Common myeloid progenitor, CD34-positive (primary cell): ENCODE results near the gene MUL1.

Experiments
- CTCF ChIA-PET: fragments of 350-600 bp; sonication (Branson Sonifier 250); formaldehyde crosslinking; loops from one replicate; lab custom pipeline; 2021; ENCODE audit warnings: antibody characterized with exemption; lab: Charles Lee
- POLR2A ChIA-PET: fragments of 350-600 bp; sonication (Branson Sonifier 250); formaldehyde crosslinking; loops from one replicate; lab custom pipeline; 2021; ENCODE audit warnings: antibody characterized with exemption; lab: Charles Lee
- DNase-seq, 3 donors: peaks; one replicate each; pipeline versions ENCODE4 v3.0.0 to v3.0.0-alpha.2; 2013
- H3K27ac ChIP-seq, 2 experiments: 1 replicate in 1 of 2; 2 replicates in 1 of 2; pipeline ENCODE4 v1.7.0; 2013; ENCODE audit warnings: inconsistent platforms in 2 of 2, low read length in 2 of 2, mild to moderate bottlenecking in 2 of 2, low read depth in 1 of 2, moderate library complexity in 1 of 2; ENCODE audit not compliant: severe bottlenecking in 2 of 2, insufficient read depth in 1 of 2, poor library complexity in 1 of 2
- H3K27me3 ChIP-seq, 5 experiments: replicated peaks in 2 of 5; 1 replicate in 3 of 5; 2 replicates in 2 of 5; pipeline versions ENCODE4 v1.6.1 to v1.7.0; 2013; ENCODE audit warnings: low read length in 4 of 5, mild to moderate bottlenecking in 2 of 5, moderate library complexity in 2 of 5, inconsistent platforms in 1 of 5; ENCODE audit not compliant: insufficient read depth in 5 of 5, control insufficient read depth in 4 of 5
- H3K36me3 ChIP-seq, 4 experiments: 1 replicate in 2 of 4; 2 replicates in 2 of 4; pipeline versions ENCODE4 v1.6.1 to v1.7.0; 2013; ENCODE audit warnings: low read length in 3 of 4, control low read depth in 1 of 4, mild to moderate bottlenecking in 1 of 4; ENCODE audit not compliant: control insufficient read depth in 4 of 4, insufficient read depth in 4 of 4
- H3K4me1 ChIP-seq, 4 experiments: 1 replicate in 3 of 4; 2 replicates in 1 of 4; pipeline versions ENCODE4 v1.6.1 to v1.7.1; 2013; ENCODE audit warnings: low read length in 3 of 4, mild to moderate bottlenecking in 3 of 4, control low read depth in 1 of 4, inconsistent platforms in 1 of 4, moderate library complexity in 1 of 4; ENCODE audit not compliant: control insufficient read depth in 4 of 4, insufficient read depth in 4 of 4; ENCODE audit errors: control extremely low read depth in 1 of 4
- H3K4me3 ChIP-seq, 7 experiments: 1 replicate in 4 of 7; 2 replicates in 3 of 7; pipeline versions ENCODE4 v1.5.1 to v1.7.0; 2013; ENCODE audit warnings: mild to moderate bottlenecking in 7 of 7, low read length in 6 of 7, moderate library complexity in 6 of 7, inconsistent platforms in 2 of 7, low read depth in 2 of 7, control low read depth in 1 of 7; ENCODE audit not compliant: insufficient read depth in 4 of 7, control insufficient read depth in 1 of 7; ENCODE audit errors: extremely low read depth in 1 of 7
- H3K9me3 ChIP-seq, 5 experiments: 1 replicate in 4 of 5; 2 replicates in 1 of 5; pipeline versions ENCODE4 v1.6.1 to v1.7.1; 2013; ENCODE audit warnings: low read length in 4 of 5, mild to moderate bottlenecking in 2 of 5, inconsistent platforms in 1 of 5, low read depth in 1 of 5, moderate library complexity in 1 of 5; ENCODE audit not compliant: control insufficient read depth in 4 of 5, insufficient read depth in 2 of 5; ENCODE audit errors: control extremely low read depth in 1 of 5
- WGBS: methylation state at CpG from one replicate; pipeline ENCODE4 v1.1.5; 2013; ENCODE audit not compliant: insufficient coverage; 5-methylcytosine and 5-hydroxymethylcytosine counted together

The MUL1 gene

GRCh38 chr1:20493839-20494608 is 13.9 kb downstream of the MUL1 start:
- peak; percentile 78 to 88 (median 85) for DNase-seq
- WGBS, result 2% methylated on average over 9 of the region's 16 CpGs
- Histone ChIP-seq H3K4me3 (no peak overlapping the region), H3K4me1 (peaks cover 0 to 5% (median 4%) of the 10 kb centered on the region in 4 experiments), H3K27me3 (peaks cover 6 to 43% (median 12%) of the 10 kb centered on the region in 5 experiments), H3K36me3 (peaks cover 3 to 13% (median 8%) of the 10 kb centered on the region in 4 experiments), H3K9me3 (no peaks in the 10 kb centered on the region), H3K27ac (no peak overlapping the region)
- CTCF ChIA-PET, result interaction anchor here (1.0 to 2.3 kb wide), 11 partner anchors 9 to 573 kb away, joined by 3 to 8 read pairs (median 3); no protein-coding TSS in a partner anchor
- POLR2A ChIA-PET, result interaction anchor here (0.6 to 0.9 kb wide), 3 partner anchors 9 to 235 kb away, joined by 3 to 6 read pairs (median 3); partner anchors contain the start of gene MUL1

DNA sequence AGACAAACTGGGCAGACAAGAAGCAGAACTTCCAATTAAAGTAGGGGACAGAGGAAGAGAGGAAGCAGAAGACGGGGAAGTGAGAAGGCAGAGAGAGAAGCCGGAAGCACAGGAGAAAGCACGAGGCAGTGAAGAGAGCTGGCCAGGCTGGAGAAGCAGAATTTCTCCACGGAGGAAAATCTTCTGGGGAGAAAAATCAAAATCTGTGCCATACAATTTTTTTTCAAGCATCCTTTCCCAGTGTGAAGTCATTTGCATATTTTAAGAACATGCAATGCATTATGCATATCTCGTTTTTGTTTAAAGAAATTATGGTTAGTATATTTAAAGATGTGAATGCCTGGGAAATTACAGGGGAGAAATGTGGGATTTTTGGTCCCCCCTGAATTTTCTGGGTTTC is 14.6 kb downstream of the MUL1 start:
- ChIA-PET CTCF (interaction anchor here (1.0 to 2.3 kb wide), 8 partner anchors 9 to 573 kb away, joined by 3 to 8 read pairs (median 4); no protein-coding TSS in a partner anchor), POLR2A (interaction anchor here (0.6 to 0.9 kb wide), 2 partner anchors 9 to 234 kb away, joined by 3 to 6 read pairs; no protein-coding TSS in a partner anchor)
- Histone ChIP-seq H3K27ac (no peak overlapping the region), H3K4me1 (peaks cover 0 to 5% (median 4%) of the 10 kb centered on the region in 4 experiments), H3K9me3 (no peaks in the 10 kb centered on the region), H3K4me3 (no peak overlapping the region), H3K27me3 (peaks cover 6 to 51% (median 18%) of the 10 kb centered on the region in 5 experiments), H3K36me3 (peaks cover 0 to 7% (median 2%) of the 10 kb centered on the region in 4 experiments)
- DNase-seq, result no peak
- WGBS, result 14% methylated on average over 2 of the region's 5 CpGs

- H3K4me3 ChIP-seq, result no peak overlapping the region
- peaks cover 0 to 5% (median 4%) of the 10 kb centered on the region in 4 experiments for H3K4me1 ChIP-seq
- H3K9me3 ChIP-seq, result no peaks in the 10 kb centered on the region
- 63% methylated on average over 6 of the region's 7 CpGs for WGBS
- peaks cover 0 to 2% (median 0%) of the 10 kb centered on the region in 4 experiments for H3K36me3 ChIP-seq
- no peak overlapping the region for H3K27ac ChIP-seq
- ChIA-PET POLR2A (no interaction called here), CTCF (interaction anchor here (0.6 to 1.3 kb wide), 4 partner anchors 8 to 575 kb away, joined by 3 to 5 read pairs (median 3); no protein-coding TSS in a partner anchor)
- DNase-seq, result no peak
- peaks cover 6 to 56% (median 22%) of the 10 kb centered on the region in 5 experiments for H3K27me3 ChIP-seq
Observed at GRCh38 chr1:20492751-20493150, 15.2 kb downstream of the MUL1 start.

- WGBS, result 79% methylated on average over 7 of the region's 7 CpGs
- POLR2A ChIA-PET, result no interaction called here
- CTCF ChIA-PET, result interaction anchor here (0.9 kb wide), 1 partner anchor 115 kb away, joined by 3 read pairs; no protein-coding TSS in a partner anchor
Observed at GRCh38 chr1:20491866-20492265, 16.1 kb downstream of the MUL1 start.

DNA sequence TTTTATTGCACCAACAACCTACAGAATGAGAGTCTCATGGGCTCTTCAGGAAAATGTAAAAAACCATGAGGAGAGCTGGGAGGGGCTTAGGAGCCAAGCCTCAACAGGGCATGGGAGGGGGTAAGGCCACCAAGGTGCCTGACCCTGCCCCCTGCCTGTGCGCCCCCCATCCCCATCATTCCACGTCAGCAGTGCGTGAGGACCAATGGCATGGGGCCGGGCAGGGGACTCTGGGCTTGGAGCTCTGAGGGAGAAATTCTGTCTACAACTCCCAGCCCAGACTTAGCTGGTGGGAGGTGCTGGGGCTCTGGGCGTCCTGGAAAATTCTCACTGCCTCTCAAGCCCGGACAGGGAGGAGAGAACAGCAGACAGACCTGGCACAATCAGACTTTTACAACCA is 16.8 kb downstream of the MUL1 start:
- Histone ChIP-seq H3K4me1 (peaks cover 0 to 12% (median 8%) of the 10 kb centered on the region in 4 experiments), H3K27ac (no peak overlapping the region), H3K27me3 (peaks cover 6 to 72% (median 32%) of the 10 kb centered on the region in 5 experiments), H3K36me3 (no peaks in the 10 kb centered on the region), H3K9me3 (no peaks in the 10 kb centered on the region), H3K4me3 (no peak overlapping the region)
- ChIA-PET POLR2A (no interaction called here), CTCF (interaction anchor here (0.9 to 2.1 kb wide), 2 partner anchors 15 to 275 kb away, joined by 3 to 7 read pairs; no protein-coding TSS in a partner anchor)
- WGBS, result 50% methylated on average over 1 of the region's 6 CpGs
- no peak for DNase-seq

More at GRCh38 chr1:20491866-20492265, 16.1 kb downstream of the MUL1 start:
- Histone ChIP-seq H3K27me3 (peaks cover 6 to 65% (median 29%) of the 10 kb centered on the region in 5 experiments), H3K36me3 (no peaks in the 10 kb centered on the region), H3K9me3 (no peaks in the 10 kb centered on the region), H3K4me3 (no peak overlapping the region), H3K27ac (no peak overlapping the region), H3K4me1 (peaks cover 0 to 5% (median 5%) of the 10 kb centered on the region in 4 experiments)
- DNase-seq, result no peak

- 0% methylated on average over 2 of the region's 4 CpGs for WGBS
- DNase-seq, result no peak
- H3K27ac ChIP-seq, result no peak overlapping the region
- H3K36me3 ChIP-seq, result no peaks in the 10 kb centered on the region
- peaks cover 0 to 29% (median 14%) of the 10 kb centered on the region in 4 experiments for H3K4me1 ChIP-seq
- H3K27me3 ChIP-seq, result peaks cover 10 to 95% (median 41%) of the 10 kb centered on the region in 5 experiments
- no peaks in the 10 kb centered on the region for H3K9me3 ChIP-seq
- CTCF ChIA-PET, result interaction anchor here (1.0 kb wide), 1 partner anchor 1805 kb away, joined by 3 read pairs; no protein-coding TSS in a partner anchor
- POLR2A ChIA-PET, result no interaction called here
- H3K4me3 ChIP-seq, result no peak overlapping the region
Observed at GRCh38 chr1:20487236-20487590, 20.7 kb downstream of the MUL1 start.
